OCI-LY7 (cell line): ENCODE results near the gene CCDC174. TPM values are rescaled to one million over a fixed set of nuclear protein-coding genes. Genes with fewer than 3 reads are reported as not detected.

Experiments
- BruUV-seq: library from RNA; stranded (reverse); fragments of 400-500 nt; replicated peaks from 2 replicates; lab custom pipeline; 2021; lab: Mats Ljungman, UMichigan
- CTCF ChIA-PET: fragments of 300-600 bp; sonication (Branson Sonifier 250); formaldehyde crosslinking; loops from one replicate; lab custom pipeline; 2022; ENCODE audit warnings: antibody characterized with exemption; ENCODE audit not compliant: unreplicated experiment; lab: Charles Lee
- POLR2A ChIA-PET: fragments of 300-600 bp; sonication (Branson Sonifier 250); formaldehyde crosslinking; loops from one replicate; lab custom pipeline; 2022; ENCODE audit warnings: antibody characterized with exemption; lab: Charles Lee
- DNase-seq: peaks from one replicate; pipeline ENCODE4 v3.0.0-alpha.2; 2015; ENCODE audit warnings: low spot score
- H2AFZ ChIP-seq: fragments of 200-600 bp; sonication (generic), shearing (Covaris generic); 2 replicates; pipeline ENCODE4 v1.6.1; 2014; ENCODE audit warnings: mild to moderate bottlenecking, antibody characterized with exemption, low read length, moderate library complexity
- H3K27ac ChIP-seq: fragments of 200-600 bp; sonication (generic); 2 replicates; pipeline ENCODE4 v1.5.1; 2014; ENCODE audit warnings: mixed run types, low read depth, mild to moderate bottlenecking, moderate library complexity, low read length, inconsistent platforms; ENCODE audit not compliant: poor library complexity, severe bottlenecking
- H3K36me3 ChIP-seq: fragments of 200-600 bp; sonication (generic); 2 replicates; pipeline ENCODE4 v1.6.1; 2014; ENCODE audit warnings: mild to moderate bottlenecking, antibody characterized with exemption, low read length, moderate library complexity, mixed read lengths; ENCODE audit not compliant: insufficient read depth
- H3K4me1 ChIP-seq: fragments of 200-600 bp; sonication (generic); 2 replicates; pipeline ENCODE4 v1.5.1; 2014; ENCODE audit warnings: mild to moderate bottlenecking, low read length; ENCODE audit not compliant: insufficient read depth, poor library complexity, severe bottlenecking
- H3K4me2 ChIP-seq: fragments of 200-600 bp; sonication (generic); 2 replicates; pipeline ENCODE4 v1.6.1; 2014; ENCODE audit warnings: mild to moderate bottlenecking, low read length
- H3K4me3 ChIP-seq: fragments of 200-600 bp; sonication (generic); 2 replicates; pipeline ENCODE4 v1.5.1; 2014; ENCODE audit warnings: mild to moderate bottlenecking, low read depth, low read length; ENCODE audit not compliant: poor library complexity, severe bottlenecking
- H3K79me2 ChIP-seq: fragments of 200-600 bp; sonication (generic); 2 replicates; pipeline ENCODE4 v1.6.1; 2016; ENCODE audit warnings: low read depth, mild to moderate bottlenecking, low read length, moderate library complexity, mixed read lengths; ENCODE audit not compliant: insufficient read depth
- H3K9me2 ChIP-seq: fragments of 200-600 bp; sonication (generic); 2 replicates; pipeline ENCODE4 v1.6.1; 2016; ENCODE audit warnings: mild to moderate bottlenecking, low read length, mixed read lengths; ENCODE audit not compliant: insufficient read depth
- H3K9me3 ChIP-seq: fragments of 200-600 bp; sonication (generic); 2 replicates; pipeline ENCODE4 v1.6.1; 2014; ENCODE audit warnings: mild to moderate bottlenecking, mixed run types, low read length, mixed read lengths
- H4K20me1 ChIP-seq: fragments of 200-600 bp; sonication (generic); 2 replicates; pipeline ENCODE4 v1.6.1; 2014; ENCODE audit warnings: mild to moderate bottlenecking, antibody characterized with exemption, low read length, moderate library complexity, mixed read lengths; ENCODE audit not compliant: insufficient read depth
- EZH2phosphoT487 ChIP-seq: fragments of 200-600 bp; sonication (generic); IDR thresholded peaks from 2 replicates; pipeline ENCODE4 v1.6.1; 2018; ENCODE audit warnings: low read depth, borderline replicate concordance, mild to moderate bottlenecking, mixed run types, antibody characterized with exemption, low read length, moderate library complexity, mixed read lengths
- intact Hi-C: fragments of 100-400 bp; cut with micrococcal nuclease; formaldehyde crosslinking; loops from one replicate; pipeline ENCODE4 v1.10.0; 2022; ENCODE audit not compliant: unreplicated experiment
- total RNA-seq, 2 experiments: library from RNA; depleted of rRNA in 1 of 2; stranded (reverse); fragments of >200 nt in 1 of 2; shearing (Covaris generic) in 1 of 2; gene quantifications; 2 replicates each; pipeline ENCODE4 v1.2.3, GENCODE V29; 2014 to 2022
- TF ChIP-seq, protein P1 (sequence below): fragments of 200-600 bp; sonication (generic); conservative IDR thresholded peaks from 2 replicates; pipeline ENCODE4 v1.5.1; 2014; ENCODE audit warnings: mild to moderate bottlenecking, antibody characterized with exemption, low read length, moderate library complexity, mixed read lengths

Gene CCDC174
- total RNA-seq, 2 experiments from 2014 or later = 11.2 to 22.7 TPM

- Histone ChIP-seq H3K79me2 (no peaks in the 10 kb centered on the region), H3K36me3 (peaks cover 6% of the 10 kb centered on the region; the same call in 1 of the 2 replicates), H3K4me2 (no peak overlapping the region), H3K27ac (no peak overlapping the region), H4K20me1 (no peaks in the 10 kb centered on the region), H3K9me2 (no peaks in the 10 kb centered on the region), H3K9me3 (peaks cover 9% of the 10 kb centered on the region; the same call in 1 of the 2 replicates), H3K4me1 (peaks cover 13% of the 10 kb centered on the region), H3K4me3 (no peak overlapping the region), H2AFZ (no peak overlapping the region)
- DNase-seq = no peak
- no TSS peak for BruUV-seq
- POLR2A ChIA-PET = interaction anchor here (1.4 to 1.6 kb wide), 2 partner anchors 8 to 17 kb away, joined by 5 to 7 read pairs; no protein-coding TSS in a partner anchor
- TF ChIP-seq EZH2phosphoT487 = no peak
- TF ChIP-seq, protein P1, sequence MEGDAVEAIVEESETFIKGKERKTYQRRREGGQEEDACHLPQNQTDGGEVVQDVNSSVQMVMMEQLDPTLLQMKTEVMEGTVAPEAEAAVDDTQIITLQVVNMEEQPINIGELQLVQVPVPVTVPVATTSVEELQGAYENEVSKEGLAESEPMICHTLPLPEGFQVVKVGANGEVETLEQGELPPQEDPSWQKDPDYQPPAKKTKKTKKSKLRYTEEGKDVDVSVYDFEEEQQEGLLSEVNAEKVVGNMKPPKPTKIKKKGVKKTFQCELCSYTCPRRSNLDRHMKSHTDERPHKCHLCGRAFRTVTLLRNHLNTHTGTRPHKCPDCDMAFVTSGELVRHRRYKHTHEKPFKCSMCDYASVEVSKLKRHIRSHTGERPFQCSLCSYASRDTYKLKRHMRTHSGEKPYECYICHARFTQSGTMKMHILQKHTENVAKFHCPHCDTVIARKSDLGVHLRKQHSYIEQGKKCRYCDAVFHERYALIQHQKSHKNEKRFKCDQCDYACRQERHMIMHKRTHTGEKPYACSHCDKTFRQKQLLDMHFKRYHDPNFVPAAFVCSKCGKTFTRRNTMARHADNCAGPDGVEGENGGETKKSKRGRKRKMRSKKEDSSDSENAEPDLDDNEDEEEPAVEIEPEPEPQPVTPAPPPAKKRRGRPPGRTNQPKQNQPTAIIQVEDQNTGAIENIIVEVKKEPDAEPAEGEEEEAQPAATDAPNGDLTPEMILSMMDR = no peak
- intact Hi-C loops = no loop called here
- CTCF ChIA-PET = no interaction called here
Observed at GRCh38 chr3:14703791-14704190, 52.2 kb downstream of the CCDC174 start.

- H3K4me1 ChIP-seq = no peaks in the 10 kb centered on the region
- H3K79me2 ChIP-seq = no peaks in the 10 kb centered on the region
- CTCF ChIA-PET = interaction anchor here (0.5 kb wide), 1 partner anchor 246 kb away, joined by 3 read pairs; no protein-coding TSS in a partner anchor
- POLR2A ChIA-PET = interaction anchor here (1.5 to 2.3 kb wide), 2 partner anchors 9 to 15 kb away, joined by 3 to 8 read pairs; no protein-coding TSS in a partner anchor
- H3K4me3 ChIP-seq = no peak overlapping the region
- TF ChIP-seq EZH2phosphoT487 = no peak
- TF ChIP-seq, protein P1 = no peak
- no TSS peak for BruUV-seq
- DNase-seq = no peak
- H3K4me2 ChIP-seq = no peak overlapping the region
- H3K27ac ChIP-seq = no peak overlapping the region
- H3K9me2 ChIP-seq = no peaks in the 10 kb centered on the region
- no peaks in the 10 kb centered on the region for H4K20me1 ChIP-seq
- intact Hi-C loops = no loop called here
- peaks cover 18% of the 10 kb centered on the region; the same call in 1 of the 2 replicates for H3K9me3 ChIP-seq
- peaks cover 10% of the 10 kb centered on the region; the same call in 1 of the 2 replicates for H3K36me3 ChIP-seq
- no peak overlapping the region for H2AFZ ChIP-seq
Observed at GRCh38 chr3:14706096-14706495, 54.5 kb downstream of the CCDC174 start.

DNA sequence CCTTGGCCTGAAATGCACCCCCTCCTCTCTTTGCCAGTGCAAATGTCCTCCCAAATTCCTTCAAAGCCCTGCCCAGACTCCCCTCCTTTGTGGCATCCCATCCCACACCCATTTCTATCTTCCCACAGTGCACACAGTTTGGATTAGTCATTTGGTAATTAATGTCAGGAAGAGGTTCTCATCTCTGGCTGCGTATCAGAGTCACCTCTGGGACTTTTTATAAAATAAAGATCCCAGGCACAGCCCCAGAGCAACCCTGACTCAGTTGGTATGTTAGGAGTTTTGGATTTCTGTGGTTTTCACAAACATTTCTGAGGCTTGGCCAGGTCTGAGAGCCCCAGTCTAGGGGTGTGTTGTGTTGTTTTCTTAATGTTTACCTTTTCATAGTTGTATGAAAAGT, 65.0 kb downstream of the CCDC174 start:
- Histone ChIP-seq H4K20me1 (no peaks in the 10 kb centered on the region), H3K9me3 (peaks cover 7% of the 10 kb centered on the region; the same call in 1 of the 2 replicates), H3K9me2 (no peaks in the 10 kb centered on the region), H3K36me3 (no peaks in the 10 kb centered on the region), H3K4me3 (no peak overlapping the region), H3K79me2 (no peaks in the 10 kb centered on the region), H2AFZ (no peak overlapping the region), H3K4me2 (no peak overlapping the region), H3K4me1 (peaks cover 26% of the 10 kb centered on the region), H3K27ac (no peak overlapping the region)
- ChIA-PET POLR2A (no interaction called here), CTCF (no interaction called here)
- intact Hi-C loops = no loop called here
- TF ChIP-seq EZH2phosphoT487 = no peak
- no TSS peak for BruUV-seq
- no peak for DNase-seq
